NCI-H526 treated with DMSO at 0.1 percent for 48 hours (cell line): Measurements from ENCODE around the gene ENOX1.
"Not testable (repeated sequence)": the region's sequence is repeated elsewhere in the genome, so short reads cannot be mapped to it uniquely, and the experiment has no call there.

ENCODE experiments used
- DNase-seq: peaks from one replicate; lab custom pipeline; 2025; lab: John Stamatoyannopoulos, UW

The ENOX1 gene

DNA sequence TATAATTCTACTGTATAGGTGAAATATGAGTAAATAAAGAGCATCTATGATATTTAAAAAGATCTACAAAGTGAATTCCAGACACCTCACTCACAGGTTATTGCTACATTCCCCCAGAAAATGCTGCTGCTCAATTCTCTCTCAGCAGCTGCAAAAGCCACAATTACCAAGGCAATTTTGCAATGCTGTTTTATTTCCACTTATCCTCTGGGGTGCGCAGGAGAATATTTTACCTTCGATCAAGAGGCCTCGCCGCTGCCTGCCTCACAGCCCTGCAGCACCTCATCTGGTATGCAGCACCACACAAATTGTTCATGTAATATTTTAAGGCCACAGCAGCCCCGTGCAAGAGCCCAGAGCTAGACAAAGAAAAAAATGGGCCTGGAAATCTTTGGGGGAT is 430.2 kb downstream of the ENOX1 start:
- DNase-seq, result no peak

DNA sequence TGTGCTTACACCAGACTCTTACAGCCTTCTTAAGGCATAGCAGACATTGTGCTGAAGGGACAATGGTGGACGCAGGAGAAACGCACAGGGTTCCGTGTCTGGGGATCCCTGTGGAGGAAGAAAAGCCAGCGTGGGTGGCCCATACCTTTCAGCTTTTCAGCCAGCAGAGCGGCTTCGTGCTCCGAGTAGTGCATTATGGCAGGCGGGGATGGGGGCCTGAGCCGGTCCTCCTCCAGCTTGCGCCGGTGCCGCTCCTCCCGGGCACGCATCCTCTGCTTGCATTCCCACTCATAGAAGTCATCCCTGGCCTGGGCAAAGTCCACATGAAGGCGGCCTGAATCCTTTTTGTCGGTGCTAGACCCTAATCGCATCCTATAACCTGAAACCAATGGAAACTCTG is 431.0 kb downstream of the ENOX1 start:
- DNase-seq, result no peak

DNA sequence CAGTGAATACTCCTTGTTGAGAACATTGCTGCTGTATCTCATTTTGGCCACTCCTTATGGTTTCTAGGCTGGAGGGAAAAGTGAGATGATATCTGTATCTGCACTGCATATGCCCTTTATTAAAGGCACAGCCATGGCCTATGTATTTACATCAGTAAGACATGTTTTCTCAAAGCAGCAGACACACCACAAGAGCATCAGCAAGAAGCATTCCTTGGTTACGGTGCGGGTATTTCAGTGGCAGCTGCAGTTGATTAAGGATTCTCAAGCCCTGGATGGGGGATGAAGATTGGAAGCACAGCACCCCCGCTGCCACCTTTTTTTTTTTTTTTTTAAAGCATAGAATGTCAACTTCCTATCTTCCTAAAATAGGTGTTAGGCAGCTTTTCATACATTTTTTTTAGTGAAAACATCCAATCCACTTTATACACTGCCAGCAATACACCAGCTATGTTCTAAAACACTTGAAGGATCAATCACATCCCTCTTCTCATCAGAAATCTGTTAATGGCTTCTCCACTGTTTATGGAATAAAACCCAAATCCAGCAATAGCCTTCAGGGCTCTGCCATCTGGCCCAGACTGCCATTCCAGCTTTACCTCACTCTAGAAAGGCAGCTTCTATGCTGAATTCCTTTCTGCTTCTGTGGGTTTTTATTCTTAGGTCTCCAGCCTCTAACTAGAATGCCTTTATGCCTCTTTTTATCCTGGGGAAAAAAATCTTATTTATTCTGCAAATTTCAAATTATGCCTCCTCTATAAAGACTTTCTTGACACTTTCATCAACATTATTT is 432.4 kb downstream of the ENOX1 start:
- no peak for DNase-seq

DNA sequence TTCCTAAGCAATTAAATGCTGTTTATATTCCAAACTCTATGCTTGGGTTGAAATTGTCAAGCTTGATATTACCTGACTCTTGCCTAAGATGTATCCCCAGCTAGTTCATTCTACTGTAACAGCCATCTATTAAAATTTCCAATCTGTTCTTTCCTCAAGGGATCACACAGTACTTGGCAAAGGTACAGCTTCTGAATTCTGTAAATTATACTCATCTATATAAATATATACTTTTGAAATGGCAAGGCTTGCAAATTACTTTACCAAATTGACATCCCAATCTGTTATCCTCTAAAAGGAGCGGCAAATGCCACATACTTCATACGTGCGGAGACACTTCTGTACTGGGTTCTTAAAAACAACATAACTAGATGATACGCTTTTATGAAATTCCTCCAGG is 433.1 kb downstream of the ENOX1 start:
- DNase-seq, result no peak

DNA sequence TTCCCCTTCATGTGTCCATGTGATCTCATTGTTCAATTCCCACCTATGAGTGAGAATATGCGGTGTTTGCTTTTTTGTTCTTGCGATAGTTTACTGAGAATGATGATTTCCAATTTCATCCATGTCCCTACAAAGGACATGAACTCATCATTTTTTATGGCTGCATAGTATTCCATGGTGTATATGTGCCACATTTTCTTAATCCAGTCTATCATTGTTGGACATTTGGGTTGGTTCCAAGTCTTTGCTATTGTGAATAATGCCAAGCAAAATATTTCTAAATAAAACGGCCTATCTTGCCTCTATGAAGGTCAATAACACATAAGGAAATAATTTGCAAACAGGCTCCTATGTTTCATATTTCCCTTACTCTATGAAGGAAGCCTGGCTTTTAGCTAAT is 435.2 kb downstream of the ENOX1 start:
- not testable (repeated sequence) for DNase-seq

DNA sequence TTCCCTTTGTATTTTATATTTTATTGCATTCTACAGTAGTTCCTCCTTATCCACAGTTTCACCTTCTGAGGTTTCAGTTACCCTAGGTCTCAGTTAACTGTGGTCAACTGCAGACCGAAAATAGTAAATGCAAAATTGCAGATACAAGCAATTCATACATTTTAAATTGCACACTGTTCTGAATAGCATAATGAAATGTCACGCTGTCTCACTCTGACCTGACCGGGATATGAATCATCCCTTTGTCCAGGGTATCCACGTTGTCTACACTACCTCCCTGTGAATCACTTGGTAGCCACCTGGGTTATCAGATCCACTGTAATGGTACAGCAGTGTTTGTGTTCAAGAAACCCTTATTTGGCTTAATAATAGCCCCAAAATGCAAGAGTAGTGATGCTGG is 438.4 kb downstream of the ENOX1 start:
- no peak for DNase-seq

DNA sequence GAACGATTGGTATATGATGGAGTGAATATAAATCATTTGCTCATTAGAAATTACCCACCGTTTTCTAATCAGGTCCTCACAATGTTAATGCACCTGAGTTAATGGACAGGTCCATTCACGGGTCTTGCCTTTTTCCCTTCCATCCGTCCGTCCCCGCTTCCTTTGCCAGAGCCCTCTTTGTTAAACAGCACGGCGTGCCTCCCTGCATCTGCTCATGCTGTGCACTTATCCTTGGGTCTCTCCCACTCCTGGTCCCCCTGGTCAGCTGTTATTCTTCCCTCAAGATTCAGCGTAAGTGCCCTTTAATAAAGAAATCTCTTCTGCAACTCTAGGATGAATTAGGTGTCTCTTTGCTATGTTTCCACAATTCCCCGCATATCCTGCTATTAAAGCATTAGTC is 438.9 kb downstream of the ENOX1 start:
- DNase-seq, result no peak

DNA sequence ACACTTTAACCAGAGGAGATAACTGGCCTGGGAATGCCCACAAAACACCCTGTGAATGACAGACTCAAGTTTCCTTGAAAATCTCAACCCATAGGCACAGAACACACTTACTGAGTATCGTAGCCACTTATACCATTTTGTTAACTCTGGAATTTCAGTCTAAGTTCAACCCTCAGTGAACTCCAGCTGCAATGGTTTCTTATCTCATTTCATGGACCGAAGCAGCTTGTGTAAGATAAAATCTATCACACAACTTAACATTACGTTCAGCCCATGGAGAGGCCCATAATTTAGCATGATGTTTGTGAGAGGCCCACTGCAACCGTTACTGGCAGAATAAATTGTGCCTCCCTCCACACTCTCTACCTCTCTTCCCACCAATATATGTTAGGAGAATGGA is 440.3 kb downstream of the ENOX1 start:
- no peak for DNase-seq

DNA sequence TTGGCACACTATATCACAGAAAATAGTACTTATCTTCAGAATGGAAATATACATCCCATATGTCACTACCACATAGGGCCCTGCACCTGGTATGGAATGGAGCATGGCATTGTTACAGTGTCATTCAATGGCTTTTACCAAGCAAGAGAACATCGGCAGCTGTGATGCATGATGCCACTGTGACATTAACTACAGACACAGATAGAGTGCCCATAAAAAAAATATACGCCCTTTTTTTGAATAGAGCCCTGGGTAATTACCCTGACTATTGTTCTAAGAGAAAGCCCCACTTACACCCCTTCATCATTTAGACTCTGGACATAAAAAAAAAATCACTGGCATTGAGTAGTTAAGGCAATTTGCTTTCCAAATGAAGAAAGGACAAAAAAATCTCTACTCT is 443.1 kb downstream of the ENOX1 start:
- no peak for DNase-seq

DNA sequence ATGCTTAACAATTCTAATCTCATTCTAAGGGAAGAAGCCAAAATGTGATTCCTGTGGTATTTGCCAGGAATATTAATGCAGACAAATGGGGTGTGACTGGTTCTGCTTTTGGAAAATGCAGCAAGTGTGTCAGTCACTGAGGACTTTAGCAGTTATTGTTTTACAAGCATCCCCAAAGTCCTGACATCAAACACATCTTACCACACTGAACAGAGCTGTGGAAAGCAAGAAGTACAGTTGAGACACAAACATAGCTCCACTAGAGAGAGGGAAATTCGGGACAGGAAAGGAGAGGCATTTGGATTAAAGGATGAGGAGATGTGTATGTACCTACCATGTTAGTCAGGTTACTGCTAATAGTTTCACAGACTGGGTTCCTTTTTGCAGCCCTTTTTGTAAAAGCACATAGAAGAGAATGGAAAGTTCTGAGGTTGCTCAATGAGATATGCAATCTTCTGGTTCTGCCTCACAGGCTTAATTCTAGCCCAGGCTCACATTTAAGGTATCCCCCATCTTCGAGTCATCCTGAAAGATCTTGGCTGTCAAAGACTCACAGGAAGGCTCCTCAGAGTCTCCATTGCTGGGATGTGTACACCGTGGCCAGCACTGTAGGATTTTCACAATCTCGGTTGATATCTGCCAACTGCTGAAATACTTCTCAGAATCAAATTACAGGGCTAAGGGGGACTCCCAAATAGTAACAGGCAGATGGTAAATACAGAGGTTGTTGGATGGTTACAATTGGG is 446.8 kb downstream of the ENOX1 start:
- no peak for DNase-seq

DNA sequence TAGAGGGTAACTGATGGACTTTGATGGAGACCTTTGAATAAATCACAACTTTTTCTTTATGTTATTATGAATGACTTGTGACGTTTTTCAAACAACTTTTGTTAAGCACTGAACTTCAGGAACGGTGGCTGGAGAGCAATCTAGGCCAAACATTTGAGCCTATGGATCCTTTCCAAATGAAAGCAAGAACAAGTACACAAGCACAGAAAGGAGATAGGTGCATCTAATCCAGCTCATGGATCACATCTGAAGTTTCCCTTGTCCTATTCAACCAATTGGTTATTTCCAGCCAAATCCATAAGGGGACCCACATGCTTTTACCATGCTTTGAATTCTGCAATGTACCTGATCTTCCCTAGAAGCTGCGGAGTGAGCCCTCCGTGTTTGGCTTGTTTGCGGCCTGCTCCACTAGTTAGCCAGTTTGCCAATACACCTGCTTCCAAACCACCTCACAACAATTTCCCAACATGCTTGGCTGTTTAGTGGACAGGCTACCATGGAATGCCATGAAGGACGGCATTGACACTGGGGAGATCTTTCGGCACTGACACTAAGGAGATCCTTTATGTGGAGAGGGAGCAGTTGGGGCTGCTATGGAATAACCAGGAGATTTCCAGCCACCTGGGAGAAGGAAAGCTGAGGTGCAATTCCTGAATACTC is 447.5 kb downstream of the ENOX1 start:
- no peak for DNase-seq

DNA sequence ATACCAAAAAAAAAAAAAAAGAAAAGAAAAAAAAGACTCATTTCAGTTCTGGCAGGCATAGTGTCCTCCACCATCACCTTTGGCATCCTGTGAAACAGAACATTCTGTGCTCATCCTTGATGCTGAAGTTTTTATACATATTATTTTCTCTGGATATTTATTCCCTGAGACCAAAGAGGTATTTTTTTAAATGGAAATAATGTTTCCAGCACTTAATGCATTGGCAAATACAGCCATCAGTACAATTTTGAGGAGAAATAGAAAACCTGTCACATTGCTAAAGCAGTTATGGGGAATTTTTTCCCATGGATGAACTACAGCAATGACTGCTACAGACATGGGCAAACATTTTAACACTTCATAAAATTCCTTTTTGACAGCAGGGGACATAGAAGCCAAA is 451.0 kb downstream of the ENOX1 start:
- no peak for DNase-seq

DNA sequence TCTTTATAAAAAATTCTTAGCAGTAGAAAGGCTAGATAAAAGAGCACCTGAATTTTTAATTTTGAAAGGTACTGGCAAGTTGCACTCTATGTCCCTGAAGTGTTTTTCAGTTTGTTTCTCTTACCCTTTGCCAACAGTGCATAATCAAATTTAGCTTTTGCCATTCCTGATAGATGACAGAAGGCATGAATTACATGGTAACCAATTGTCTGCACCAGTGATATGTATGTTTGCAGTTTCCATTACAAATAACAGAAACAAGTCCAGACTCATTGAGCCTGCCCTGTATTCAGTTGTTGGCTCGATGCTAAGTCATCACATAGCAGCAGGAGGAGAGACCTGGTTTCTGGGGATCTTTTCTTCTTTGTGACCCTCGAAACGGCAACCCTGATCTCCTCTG is 453.6 kb downstream of the ENOX1 start:
- DNase-seq, result no peak

DNA sequence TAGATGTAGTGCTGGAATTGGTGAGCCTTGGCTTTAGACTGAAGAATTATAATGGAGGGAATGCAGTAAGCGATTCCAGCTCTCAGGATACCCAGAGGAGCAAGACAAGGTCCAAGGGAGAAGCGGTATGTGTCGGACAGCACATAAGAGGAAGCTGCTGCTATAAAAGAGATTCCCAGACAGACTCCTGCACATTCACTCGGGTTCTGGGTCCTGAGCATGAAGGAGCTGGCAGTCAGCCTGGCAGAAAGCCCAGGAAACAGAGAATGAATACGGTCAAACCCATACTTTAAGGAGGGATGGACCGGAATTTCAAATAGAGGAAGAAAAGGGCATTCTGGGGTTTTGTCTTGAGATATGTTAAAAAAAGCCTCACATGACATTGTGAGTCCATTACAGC is 455.1 kb downstream of the ENOX1 start:
- no peak for DNase-seq

DNA sequence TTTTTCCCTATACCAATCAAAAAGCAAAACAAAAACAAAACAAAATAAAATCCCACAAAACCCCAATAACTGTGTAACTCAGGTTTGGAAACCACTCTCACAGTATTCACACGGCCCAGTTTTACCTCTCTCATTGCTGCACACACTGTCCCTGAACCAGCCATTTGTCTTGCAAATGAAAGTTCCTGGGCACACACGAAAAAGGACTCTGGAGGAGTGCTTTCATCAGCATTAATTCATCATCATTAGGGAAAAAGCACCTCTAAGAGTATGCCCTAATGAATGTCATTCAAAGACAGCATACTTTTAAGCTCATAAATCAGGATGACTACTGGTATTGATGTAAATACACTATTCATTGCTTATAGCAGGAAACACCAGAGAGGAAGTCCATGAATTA is 457.1 kb downstream of the ENOX1 start:
- no peak for DNase-seq

DNA sequence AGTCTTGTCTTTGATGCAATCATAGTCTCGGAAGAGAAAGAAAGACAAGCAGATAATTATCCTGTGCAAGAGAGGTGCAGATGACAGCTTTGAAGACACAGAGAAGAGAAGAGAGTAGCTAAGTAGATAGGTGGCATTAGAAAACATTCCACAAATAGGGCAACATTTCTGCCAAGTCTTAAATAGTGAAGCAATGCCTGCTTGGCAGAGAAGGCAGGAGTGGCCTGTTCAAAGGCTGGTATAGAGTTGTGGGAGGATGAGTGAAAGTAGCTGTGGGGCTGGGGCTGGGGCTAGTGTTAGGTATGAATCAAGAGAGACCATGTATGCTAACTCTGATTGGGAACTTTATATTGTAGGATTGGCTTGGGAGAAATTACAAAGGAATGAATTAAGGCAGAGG is 457.9 kb downstream of the ENOX1 start:
- DNase-seq, result no peak

DNA sequence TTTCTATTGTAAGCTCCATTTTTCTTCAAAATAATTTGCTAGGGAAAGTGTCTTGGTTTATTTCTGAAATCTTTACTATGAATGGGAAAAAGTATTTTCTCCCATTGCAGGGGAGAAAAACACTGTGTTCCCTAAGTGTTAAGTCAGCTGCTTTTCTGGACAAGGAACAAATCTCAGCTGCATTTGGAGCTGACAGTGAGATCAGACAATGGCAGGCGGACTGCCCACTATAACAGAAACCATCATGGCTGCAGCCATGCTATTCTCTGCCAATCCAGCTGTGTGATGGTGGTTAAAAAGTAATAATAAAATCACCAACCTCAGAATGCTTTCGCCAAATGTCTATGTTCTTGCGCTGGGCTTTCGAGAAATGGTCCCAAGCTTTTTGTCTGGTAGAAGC is 460.7 kb downstream of the ENOX1 start:
- DNase-seq, result no peak

DNA sequence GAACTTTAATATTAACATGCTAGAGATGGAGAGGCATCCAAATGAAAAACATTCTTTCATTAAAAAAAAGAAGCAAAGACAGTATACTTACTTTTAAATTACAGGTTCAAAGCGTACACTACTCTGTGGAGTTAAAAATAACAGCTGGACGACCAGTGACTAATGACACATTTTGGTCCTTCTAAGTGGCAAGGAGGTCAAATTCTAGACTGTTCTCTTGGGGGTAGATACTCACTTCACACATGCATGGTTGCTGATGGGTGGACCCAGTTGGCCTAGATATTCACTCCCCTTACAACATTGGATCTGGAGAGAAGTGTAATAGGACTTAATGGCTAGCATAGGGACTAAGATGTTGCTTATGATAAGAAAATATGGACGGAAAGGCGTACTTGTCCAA is 461.1 kb downstream of the ENOX1 start:
- no peak for DNase-seq

DNA sequence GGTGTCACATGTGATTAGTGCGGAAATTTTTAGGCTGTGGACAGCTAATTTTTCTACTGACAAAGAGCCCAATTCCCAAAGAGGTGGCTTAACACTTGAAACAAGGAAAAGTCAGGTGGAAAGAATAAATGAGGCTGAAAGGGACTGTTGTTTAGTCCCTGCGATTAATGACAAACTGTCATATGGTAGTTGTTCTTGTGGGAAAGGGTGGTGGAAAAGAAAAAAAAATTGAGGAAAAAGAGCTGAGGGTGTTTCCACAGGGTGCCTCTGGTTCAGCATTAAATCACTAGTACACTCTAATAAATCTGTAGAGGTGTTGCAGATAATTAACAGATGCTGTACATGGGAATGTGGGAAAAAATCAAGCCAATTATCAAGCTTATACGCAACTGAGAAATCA is 462.6 kb downstream of the ENOX1 start:
- DNase-seq, result no peak

DNA sequence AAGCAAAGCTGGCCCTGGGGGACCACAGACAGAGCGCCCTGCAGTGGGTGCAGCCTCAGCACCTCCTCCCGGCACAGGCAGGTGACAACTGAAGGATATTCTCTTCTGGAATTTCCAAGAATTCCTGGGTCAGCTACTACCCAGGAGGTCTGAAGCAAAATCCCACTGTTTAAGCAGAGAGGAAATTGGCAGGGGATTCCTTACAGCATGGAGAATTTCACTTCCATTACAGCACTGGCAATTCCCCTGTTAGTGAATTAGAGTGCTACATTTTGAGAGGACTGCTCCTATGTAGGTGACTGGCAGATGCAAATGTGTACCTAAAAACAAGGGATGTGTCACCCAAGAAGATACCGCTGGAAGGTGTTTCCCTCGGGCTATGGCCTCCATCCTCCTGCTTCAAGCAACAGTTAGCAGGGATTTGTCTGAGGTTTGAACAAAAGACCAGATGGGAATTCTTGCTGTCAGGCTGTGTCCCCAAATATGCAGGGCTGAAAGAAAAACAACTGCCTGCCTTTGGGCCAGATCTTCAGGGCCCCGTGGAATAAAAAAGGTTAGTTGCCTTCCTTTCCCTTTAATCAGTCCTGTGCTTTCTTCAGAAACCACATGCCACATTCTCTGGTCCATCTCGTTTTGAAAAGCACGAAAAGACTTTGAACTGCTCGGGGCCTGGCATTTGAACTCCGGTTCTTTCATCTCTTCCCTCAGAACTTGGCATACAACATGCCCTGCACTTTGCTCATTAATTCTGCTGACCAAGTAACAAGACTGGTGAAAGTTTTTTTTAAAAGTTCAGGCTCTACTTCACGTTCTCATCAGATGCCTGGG is 466.9 kb downstream of the ENOX1 start:
- no peak for DNase-seq

DNA sequence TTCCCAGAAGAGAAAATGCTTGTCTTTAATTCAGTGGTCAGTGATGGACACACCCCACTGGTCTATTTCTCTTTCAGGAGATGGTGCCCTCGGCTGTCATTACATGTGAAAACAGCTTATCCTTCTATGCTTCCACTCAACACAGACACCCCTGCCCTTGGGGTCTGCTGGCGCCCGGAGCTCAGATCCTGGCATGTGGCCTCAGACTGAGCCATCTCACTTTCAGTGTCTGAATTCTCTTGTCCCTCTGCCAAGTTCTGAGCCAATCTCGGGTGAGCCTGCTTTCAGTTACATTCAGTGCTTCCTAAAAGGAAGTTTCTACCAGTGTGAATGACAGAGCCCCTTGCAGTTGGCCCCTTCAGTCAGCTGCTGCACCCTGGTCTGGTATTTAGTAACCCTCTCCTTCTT is 469.8 kb downstream of the ENOX1 start:
- DNase-seq, result no peak

DNA sequence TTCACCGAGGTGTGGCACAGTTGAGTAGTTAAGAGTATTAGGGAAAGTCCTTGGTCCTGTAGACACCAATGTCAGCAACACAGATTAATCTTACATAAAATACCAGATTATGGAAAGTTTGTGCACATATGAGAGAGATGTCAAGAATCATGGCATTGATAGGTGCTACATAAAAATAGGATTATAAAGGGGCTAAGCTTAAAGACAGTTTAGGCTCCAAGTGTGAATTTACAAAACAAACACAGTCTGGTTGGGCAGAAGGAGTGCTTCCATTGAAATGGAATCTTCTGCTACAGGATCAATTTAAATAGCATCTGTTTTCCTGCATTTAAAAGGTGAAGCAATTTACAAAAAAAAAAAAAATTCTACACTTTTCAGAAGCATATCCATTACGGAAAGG is 470.5 kb downstream of the ENOX1 start:
- DNase-seq, result peak; percentile 52
